GM08714 (cell line): ENCODE data around the gene SMARCE1.
A peak's percentile ranks its signal among the peaks of the same experiment; 100 is the strongest.

Experiments
- H3K4me3 ChIP-seq: fragments of 200-500 bp; sonication (Bioruptor generic); 2 replicates; pipeline ENCODE4 v1.5.1; 2014; ENCODE audit warnings: mild to moderate bottlenecking, low read length, inconsistent platforms
- ZNF274 ChIP-seq: IDR thresholded peaks from 2 replicates; pipeline ENCODE4 v1.6.1; 2012; ENCODE audit warnings: mild to moderate bottlenecking, low read depth, low read length

Gene SMARCE1

DNA sequence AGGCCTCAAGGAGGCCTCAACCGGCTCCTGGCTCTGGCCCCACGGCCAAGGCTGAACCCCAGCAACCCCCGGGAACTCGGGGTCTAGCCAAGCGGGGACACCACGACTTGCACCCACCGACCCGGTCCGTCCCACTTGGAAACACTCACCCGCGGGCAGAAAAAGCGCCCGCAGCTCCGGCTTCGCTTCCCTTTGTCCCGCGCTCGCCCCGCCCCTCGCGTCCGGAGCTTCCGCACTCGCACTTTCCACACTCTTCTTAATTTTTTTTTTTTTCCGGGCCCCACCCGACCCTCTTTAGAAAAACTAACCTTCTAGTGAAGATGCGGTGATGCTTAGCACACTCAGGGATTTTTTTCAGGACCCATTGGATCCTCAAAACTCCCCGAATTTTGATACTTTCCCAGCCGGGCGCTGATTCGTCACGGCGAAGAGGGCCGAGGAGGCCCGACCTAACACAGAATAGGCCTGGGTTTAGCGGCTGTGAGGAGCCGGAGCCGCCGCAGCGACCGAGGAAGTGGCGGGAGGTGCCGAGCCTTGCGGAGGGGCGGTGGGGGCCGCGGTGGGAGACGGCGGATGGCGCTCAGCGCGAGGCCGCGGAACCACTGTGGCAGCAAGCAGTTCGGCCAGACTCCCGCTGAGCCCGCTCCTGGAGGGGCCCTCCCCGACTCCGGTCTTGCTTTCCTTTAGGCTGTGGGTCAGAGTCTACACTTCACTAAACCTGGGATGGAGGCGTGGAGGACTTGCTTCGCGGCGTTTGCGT, at the start of gene SMARCE1:
TSS of gene SMARCE1 (minus strand) at position 195 of the 760 bp plus-strand sequence. CDS start 2,016 bp downstream, outside the sequence.
- no peak for TF ChIP-seq ZNF274
- peak within 1 kb of the TSS; percentile 91 for H3K4me3 ChIP-seq

DNA sequence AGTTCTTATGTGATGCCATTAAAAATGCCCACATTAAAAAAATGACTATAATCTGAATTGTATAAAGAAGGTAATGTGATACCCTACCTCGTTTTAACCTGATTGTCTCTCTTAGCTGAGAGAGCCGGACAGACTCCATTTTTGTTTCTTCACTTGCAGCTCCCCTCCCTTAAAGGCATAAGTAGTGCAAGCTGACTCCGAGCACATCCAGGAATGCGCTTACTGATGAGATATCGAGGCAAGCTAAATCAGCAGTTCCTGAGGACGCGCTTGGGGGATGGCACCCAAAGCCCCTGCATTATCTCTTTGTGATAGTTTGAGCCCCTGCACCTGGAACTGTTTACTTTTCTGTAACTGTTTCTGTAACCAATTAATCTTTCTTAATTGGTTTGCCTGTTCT, 49.7 kb upstream of the SMARCE1 start:
- TF ChIP-seq ZNF274: no peak
- no peak overlapping the region for H3K4me3 ChIP-seq

DNA sequence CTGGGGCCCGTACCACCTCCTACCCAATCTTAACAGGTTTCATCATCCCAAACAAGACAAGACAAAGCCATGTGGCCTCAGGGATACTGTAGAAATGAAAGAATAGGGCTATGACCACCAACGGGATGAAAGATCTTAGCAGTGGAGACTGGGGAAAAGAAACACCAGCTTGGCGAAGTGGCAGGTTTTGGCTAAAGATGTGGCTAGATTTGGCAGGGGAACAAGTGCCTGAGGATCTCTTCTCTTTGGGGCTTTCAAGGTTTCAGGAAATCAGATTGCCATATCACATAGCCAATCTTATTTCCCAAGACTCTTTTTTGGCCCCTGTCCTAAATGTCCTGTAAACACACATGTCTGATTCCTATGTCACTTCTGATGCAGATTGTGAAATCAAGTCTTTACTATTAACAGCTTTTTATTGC, 49.0 kb upstream of the SMARCE1 start:
- no peak for TF ChIP-seq ZNF274
- no peak overlapping the region for H3K4me3 ChIP-seq

DNA sequence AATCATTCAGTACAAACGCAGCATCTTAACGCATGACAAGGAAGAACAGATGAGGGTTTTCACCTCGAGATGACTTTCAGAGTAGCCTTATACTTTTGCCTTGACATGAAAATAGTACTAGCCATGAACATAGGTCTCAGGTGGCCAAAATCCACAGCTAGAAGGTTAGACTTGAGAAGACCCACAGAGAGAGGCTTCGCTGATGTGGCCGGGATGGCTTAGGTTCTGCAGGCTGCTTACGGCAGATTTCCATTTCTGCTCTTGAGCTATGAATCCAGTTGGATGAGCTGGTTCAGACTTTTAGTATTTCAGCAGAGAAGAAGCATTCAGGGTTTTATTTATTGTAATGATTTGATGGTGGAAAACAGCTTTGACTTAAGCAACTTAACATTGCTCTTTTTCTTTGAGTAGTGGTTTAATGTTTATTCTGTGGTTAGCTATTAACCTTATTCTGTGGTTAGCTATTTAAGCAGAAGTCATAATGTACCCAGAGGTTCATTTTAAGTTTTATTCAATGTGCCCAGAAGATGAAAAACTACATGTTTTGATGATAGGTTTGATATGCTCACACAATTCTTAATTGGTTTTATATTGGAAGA, 48.4 kb upstream of the SMARCE1 start:
- H3K4me3 ChIP-seq: no peak overlapping the region
- TF ChIP-seq ZNF274: no peak

DNA sequence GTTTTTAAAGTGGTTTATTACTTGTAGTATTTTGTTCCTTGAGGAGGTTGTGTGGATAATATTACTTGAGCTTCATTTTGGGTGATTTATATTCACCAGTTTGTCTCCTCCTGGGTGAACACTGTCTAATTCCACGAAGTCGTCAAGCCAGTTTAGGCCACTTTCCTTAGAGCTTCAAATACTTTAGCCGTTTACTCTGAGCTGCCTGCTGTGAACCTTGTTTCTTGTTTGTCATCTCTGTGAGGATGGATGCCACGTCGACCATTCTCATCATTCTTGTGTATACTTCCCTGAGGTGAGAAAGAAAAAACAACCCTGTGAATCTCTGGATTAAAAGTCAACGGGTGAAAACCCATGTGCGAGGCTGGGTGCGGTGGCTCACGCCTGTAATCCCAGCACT, 47.0 kb upstream of the SMARCE1 start:
- no peak overlapping the region for H3K4me3 ChIP-seq
- no peak for TF ChIP-seq ZNF274

DNA sequence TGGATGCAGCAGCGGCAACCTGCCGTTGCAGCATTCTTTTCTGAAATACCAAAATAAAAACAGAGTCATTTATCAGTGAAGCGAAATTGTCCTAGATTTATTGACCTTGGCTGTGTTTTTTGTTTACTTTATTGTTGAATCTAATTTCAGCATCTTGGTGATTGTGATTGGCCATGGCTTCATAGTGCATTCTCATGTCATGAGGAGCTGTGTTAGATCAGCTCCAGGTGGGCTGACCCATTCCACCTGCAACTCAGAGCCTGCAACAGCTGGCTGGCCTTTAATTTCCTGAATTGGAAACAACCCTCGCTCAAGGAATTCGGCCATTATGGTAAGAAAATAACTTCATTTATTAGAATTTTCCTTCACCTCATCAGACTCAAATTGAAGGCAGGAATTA, 39.5 kb upstream of the SMARCE1 start:
- no peak overlapping the region for H3K4me3 ChIP-seq
- TF ChIP-seq ZNF274: no peak

DNA sequence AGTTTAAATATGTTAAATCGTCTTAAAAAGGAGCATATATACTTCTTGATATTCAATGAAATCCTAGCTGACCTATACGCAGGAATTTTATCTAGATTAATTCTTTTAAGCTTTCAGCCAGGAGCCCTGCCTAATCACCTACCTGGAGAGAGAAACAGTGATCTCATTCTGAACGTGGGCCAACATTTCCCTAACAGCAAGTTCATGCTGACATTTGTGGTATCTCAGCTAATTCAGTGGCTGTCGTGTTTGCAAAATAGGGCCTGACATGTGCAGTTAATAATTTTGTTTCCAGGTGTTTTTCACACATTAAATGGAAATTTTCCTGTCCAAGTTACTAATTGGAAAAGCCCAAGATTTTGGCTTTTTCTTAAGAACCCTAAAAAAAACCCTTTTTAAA, 38.6 kb upstream of the SMARCE1 start:
- no peak for TF ChIP-seq ZNF274
- H3K4me3 ChIP-seq: no peak overlapping the region

DNA sequence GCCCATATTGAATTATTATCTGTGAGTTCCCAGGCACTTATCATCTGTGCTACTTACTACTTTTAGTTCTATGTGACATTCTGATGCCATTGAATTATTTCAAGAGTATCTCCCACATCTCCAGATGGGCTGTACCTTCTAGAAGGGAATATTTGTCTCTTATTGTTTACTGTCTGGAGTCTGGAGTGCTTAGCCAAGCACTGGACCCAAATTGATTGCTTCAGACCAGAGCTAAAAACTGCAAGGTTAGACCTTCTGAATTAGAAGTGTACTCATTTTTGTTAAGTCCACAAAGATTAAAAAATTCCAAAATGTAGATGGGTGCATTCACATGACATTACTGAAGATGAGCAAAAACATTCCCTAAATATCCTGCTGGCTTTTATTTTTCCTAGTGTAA, 33.4 kb upstream of the SMARCE1 start:
- no peak for TF ChIP-seq ZNF274
- H3K4me3 ChIP-seq: no peak overlapping the region

DNA sequence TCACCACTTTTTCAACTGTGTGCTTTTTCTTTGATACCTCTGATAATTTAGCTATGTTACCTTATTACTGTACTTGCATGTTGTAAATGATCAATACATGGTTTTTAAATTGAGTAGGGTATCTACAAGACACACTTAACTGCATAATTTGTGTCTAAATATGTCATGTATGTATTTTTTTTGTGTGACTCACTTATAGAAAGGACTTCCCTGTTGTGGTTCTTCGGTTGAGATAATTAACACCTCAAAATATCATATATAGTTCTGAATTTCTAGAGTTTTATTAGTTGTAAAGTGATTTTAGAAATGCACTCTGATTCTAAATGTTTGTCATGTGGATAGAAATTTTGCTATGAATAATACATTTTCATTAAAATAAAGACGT, 31.9 kb upstream of the SMARCE1 start:
- TF ChIP-seq ZNF274: no peak
- H3K4me3 ChIP-seq: no peak overlapping the region

DNA sequence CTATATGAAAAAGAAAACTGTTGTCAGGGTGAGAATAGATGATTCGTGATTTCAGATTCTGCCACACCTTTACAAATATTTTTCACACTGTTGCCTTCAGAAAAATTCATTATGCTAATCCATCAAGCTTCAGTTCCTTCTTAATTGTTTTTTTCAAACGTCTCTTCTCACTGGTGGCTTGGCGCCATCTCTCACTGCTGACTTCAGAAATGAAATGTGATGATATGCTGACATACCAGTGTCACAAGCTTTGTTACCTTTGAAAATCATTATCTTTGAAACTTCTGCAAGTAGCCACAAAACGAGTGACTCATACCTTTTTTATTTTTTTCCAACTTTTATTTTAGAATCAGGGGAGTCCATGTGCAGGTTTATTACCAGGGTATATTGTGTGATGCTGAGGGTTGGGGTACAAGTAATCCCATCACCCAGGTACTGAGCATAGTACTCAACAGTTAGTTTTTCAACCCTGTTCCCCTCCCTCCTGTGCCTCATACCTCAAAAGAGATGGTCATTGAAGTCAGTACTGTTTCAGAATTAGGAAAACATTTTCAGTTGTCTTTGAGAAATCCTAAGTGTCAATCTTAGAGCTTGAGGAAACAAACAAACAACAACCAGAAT, 31.4 kb upstream of the SMARCE1 start:
- no peak for TF ChIP-seq ZNF274

DNA sequence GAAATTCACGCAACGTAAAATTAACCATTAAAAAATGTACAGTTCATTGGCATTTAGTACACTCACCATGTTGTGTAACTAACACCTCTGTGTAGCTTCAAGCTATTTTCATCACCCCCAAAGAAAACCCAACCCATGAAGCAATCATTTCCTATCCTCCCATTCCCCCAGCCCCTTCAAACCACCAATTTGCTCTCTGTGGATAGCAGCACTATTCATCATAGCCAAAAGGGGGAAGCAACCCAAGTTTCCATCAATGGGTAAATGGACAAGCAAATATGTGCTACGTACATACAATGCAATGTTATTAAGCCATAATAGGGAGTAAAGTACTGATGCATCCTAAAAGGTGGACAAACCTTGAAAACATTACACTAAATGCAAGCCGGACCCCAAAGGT, 28.3 kb upstream of the SMARCE1 start:
- no peak for TF ChIP-seq ZNF274
- H3K4me3 ChIP-seq: no peak overlapping the region

More for the DNA sequence above, 31.4 kb upstream of the SMARCE1 start:
- no peak overlapping the region for H3K4me3 ChIP-seq

DNA sequence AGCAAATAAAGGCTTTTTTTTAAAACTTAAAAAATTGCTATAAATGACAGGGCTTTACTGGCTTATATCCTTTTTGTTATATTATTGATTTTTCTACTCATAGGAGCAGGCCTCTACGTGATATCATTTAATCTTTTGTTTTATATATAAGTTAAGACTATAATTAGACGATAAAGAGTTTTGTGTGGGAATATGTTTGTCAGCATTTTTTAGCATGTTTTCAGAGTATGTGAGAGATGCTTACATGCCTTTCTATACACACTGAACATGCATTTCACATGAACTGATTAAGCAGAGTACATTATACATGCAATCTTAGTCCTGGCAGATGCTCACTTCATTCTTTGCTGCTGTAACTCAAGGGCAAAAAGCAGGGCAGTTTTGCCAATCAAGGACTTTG, 25.0 kb upstream of the SMARCE1 start:
- TF ChIP-seq ZNF274: no peak
- no peak overlapping the region for H3K4me3 ChIP-seq

DNA sequence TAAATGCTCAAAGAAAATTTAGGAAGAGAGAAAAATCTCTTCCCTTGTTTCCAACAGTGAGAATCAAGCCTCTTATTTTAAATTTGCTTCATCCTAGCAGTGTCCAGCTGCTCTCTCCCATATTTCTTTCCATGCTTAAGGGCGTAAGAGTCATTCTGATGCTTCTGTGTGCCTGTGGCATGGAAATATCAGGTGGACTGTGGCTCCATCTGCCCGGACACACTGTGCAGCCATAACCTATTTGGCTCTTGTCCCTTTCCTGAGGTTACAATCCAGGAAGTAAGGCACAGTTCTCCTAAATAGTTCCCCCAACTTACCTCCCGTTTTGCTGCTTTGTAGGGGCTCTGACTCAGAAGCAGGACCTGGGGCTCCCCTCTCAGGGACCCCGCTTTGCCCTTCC, 23.7 kb upstream of the SMARCE1 start:
- TF ChIP-seq ZNF274: no peak
- no peak overlapping the region for H3K4me3 ChIP-seq

DNA sequence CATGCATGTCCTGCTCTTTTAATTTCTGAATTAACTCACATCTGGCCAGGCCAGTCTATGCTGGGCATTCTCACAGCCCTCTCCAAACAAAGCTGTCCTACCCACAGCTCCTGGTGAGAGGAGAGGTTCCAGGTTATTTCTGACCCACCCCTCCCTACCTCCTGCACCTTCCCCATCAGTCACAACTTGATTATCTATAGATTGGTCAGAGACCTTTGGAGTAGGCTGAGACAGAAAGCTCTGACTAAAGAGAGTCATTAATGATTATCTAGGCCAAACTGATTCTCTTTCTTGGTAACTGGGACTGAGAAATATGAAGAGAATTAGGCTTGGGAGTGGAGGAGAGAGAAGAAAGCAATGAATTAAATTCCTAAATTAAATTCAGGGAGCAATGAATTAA, 18.7 kb upstream of the SMARCE1 start:
- no peak overlapping the region for H3K4me3 ChIP-seq
- no peak for TF ChIP-seq ZNF274
